ENCODE results near the gene ACO1.
A peak's percentile ranks its signal among the peaks of the same experiment; 100 is the strongest.

Gene ACO1

GRCh38 chr9:32414856-32415255 lies 30.4 kb downstream of the ACO1 start:
- no peak for TF ChIP-seq CTCF (IDR thresholded peaks at IDR 0.05; ENCODE audit: low read depth, low read length)
- H3K4me3 ChIP-seq (ENCODE audit: low read depth, low read length) = no peak overlapping the region

- no peak for TF ChIP-seq CTCF (IDR thresholded peaks at IDR 0.05; ENCODE audit: low read depth, low read length)
Observed at GRCh38 chr9:32419921-32420320, 35.5 kb downstream of the ACO1 start.

GRCh38 chr9:32422237-32422806 lies 37.9 kb downstream of the ACO1 start:
- H3K4me3 ChIP-seq (ENCODE audit: low read depth, low read length) = no peak overlapping the region
- TF ChIP-seq CTCF (IDR thresholded peaks at IDR 0.05; ENCODE audit: low read depth, low read length) = no peak

More at GRCh38 chr9:32419921-32420320, 35.5 kb downstream of the ACO1 start:
- no peak overlapping the region for H3K4me3 ChIP-seq (ENCODE audit: low read depth, low read length)

DNA sequence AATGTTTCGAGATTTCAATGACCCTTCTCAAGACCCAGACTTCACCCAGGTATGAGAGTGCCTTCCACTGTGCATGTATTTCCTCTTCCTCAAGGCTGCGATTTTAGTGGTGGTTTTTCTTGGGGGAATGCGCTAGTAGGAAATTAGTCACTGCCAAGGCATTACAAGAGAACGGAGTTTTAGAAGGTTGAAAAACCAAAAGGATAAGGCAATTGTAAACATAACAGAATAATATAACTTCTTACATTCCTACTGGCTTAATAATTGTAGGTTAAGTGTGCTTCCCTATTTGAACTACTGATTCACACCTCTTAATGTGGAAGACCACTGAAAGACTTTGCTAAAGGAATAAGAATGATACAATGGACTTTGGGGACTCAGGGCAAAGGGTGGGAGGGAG lies 38.9 kb downstream of the ACO1 start:
- TF ChIP-seq CTCF (IDR thresholded peaks at IDR 0.05; ENCODE audit: low read depth, low read length) = no peak
- H3K4me3 ChIP-seq (ENCODE audit: low read depth, low read length) = no peak overlapping the region

DNA sequence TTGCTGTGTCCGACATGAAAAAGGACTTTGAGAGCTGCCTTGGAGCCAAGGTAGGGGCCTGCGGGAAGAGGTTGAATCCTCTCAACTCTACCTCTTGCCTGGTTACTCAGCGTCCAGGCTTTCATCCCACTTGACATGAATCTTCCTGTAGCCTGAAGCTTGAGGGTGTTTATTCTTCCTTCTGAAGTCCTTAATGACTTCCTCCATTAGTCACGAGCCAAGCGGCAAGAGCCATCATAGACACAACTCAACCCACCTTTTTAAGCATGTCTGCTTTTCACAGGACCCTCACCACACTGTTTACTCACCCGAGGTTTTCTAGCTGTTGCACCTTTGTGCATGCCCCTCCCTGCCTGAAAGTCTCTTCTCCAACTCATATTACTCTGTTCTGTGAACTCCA lies 40.2 kb downstream of the ACO1 start:
- TF ChIP-seq CTCF (IDR thresholded peaks at IDR 0.05; ENCODE audit: low read depth, low read length) = no peak
- no peak overlapping the region for H3K4me3 ChIP-seq (ENCODE audit: low read depth, low read length)

DNA sequence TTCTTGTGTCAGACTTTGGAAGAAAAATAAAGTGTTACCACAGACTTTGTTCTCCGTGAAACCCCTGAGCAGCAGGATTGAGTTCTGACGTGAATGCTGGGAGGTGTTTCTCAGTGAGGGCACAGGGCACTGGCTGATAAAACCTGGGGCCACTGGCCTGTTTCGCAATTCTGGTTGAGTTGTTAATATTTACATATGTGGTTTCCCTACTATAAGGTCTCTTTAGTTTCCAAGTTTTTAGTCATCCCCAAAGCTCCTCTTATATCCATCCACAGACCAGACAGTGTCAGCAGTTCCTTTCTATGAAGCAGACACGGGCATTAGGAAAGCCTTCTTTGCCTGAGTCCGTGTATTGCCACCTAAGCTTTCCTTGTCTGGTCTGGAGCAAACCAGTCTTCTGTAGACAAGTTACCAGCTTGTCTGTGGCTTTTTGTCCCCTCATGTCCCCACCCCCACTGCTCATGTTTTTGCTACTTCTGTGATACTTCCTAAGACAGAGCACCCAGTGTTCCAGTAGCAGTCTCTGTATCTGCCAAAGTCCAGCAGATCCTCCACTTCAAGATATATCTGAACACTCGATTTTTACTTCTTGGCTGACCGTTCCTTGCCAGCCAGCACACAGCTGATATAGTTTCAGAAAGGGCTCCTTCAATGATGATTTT lies 42.0 kb downstream of the ACO1 start:
- TF ChIP-seq CTCF (IDR thresholded peaks at IDR 0.05; ENCODE audit: low read depth, low read length) = no peak
- peak overlapping the region; percentile 34 for H3K4me3 ChIP-seq (ENCODE audit: low read depth, low read length)

DNA sequence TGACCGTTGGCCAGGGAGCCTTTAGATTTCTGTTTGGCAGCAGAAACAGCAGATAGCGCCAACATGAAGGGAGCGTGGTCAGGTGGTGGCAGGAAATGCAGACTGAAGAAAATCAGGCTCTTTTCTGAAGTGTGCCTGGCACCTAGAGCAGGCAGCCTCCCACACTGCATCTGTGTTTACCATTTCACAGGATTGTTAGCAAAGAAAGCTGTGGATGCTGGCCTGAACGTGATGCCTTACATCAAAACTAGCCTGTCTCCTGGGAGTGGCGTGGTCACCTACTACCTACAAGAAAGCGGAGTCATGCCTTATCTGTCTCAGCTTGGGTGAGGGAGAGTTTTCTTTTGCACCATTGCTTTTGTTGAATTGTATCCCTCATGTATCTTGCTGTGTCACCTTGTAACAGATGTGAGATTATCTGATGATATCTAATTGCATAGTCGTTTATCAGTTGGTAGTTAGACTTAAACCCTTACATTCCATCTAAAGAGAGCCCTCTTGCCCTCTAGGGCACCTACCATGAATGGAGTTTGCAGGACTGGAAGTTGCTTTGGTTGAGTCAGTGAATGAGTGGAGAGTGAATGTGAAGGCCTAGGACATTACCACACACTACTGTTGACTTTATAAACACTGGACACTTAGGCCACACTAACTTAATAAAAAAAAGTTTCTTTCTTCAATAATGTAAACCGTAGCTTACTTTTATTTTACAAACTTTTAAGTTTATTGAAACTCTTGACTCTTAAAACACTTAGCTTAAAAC lies 42.8 kb downstream of the ACO1 start:
- no peak overlapping the region for H3K4me3 ChIP-seq (ENCODE audit: low read depth, low read length)

More for the DNA sequence above, 42.8 kb downstream of the ACO1 start:
- no peak for TF ChIP-seq CTCF (IDR thresholded peaks at IDR 0.05; ENCODE audit: low read depth, low read length)

All from WI38 (cell line).